GM12878 (cell line): ENCODE measurements around the gene NDUFS6.

Experiments used
- BRCA1 ChIP-seq: IDR thresholded peaks from 2 replicates; pipeline ENCODE4 v1.6.1; 2011; ENCODE audit warnings: low read depth, low read length, improper control_type of control experiment
- CBX3 ChIP-seq: fragments of 200-600 bp; sonication (generic); IDR thresholded peaks from 2 replicates; pipeline ENCODE4 v1.6.1; 2016; ENCODE audit warnings: low read depth, borderline replicate concordance
- CHD2 ChIP-seq: IDR thresholded peaks from 2 replicates; pipeline ENCODE4 v1.6.1; 2011; ENCODE audit warnings: low read depth, low read length, improper control_type of control experiment, borderline replicate concordance
- CTCF ChIP-seq, 3 experiments: IDR thresholded peaks in 2 of 3; conservative IDR thresholded peaks in 1 of 3; 2 replicates each; pipeline ENCODE4 v1.5.1; 2011; ENCODE audit warnings: low read depth in 3 of 3, low read length in 3 of 3, mild to moderate bottlenecking in 3 of 3, control low read depth in 2 of 3, moderate library complexity in 2 of 3, inconsistent platforms in 1 of 3, mixed read lengths in 1 of 3; ENCODE audit not compliant: control insufficient read depth in 2 of 3, insufficient read depth in 1 of 3; ENCODE audit errors: extremely low read depth in 1 of 3
- EZH2 ChIP-seq: IDR thresholded peaks from 2 replicates; pipeline ENCODE4 v1.6.1; 2012; ENCODE audit warnings: low read depth, mild to moderate bottlenecking, control low read depth, inconsistent platforms, low read length, borderline replicate concordance; ENCODE audit not compliant: control insufficient read depth
- KDM1A ChIP-seq: fragments of 200-600 bp; sonication (generic); IDR thresholded peaks from 2 replicates; pipeline ENCODE4 v1.6.1; 2016; ENCODE audit warnings: borderline replicate concordance
- SIX5 ChIP-seq: IDR thresholded peaks from 2 replicates; pipeline ENCODE4 v1.6.1; 2011; ENCODE audit warnings: mild to moderate bottlenecking, low read depth, low read length, moderate library complexity; ENCODE audit not compliant: severe bottlenecking
- TCF3 ChIP-seq: IDR thresholded peaks from 2 replicates; pipeline ENCODE4 v1.6.1; 2012; ENCODE audit warnings: low read depth, mild to moderate bottlenecking, low read length, borderline replicate concordance; ENCODE audit not compliant: insufficient read depth

DNA sequence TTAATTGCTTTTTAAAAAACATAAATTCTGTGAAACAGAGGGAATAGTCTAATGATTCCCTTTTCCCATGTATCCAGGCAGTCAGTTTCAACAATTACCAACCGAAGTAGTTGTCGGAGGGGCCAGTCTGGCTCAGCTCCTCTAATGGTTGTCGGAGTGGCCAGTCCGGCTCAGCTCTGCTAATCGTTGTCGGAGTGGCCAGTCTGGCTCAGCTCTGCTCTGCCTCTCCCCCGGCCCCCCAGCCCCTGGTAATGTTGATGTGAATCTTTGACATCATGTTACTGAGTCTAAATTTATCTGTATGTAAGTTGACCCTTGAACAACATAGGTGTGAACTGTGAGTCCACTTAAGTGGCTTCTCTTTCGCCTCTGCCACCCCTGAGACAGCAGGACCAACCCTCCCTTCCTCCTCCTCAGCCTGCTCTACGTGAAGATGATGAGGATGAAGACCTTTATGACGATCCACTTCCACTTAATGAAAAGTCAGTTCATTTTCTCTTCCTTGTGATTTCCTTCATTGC lies 9.4 kb downstream of the NDUFS6 start:
- TF ChIP-seq KDM1A (no peak), CTCF (IDR thresholded peaks at IDR 0.05 in 2 of 3, conservative IDR thresholded peaks at IDR 0.05 in 1 of 3; ENCODE audit: control insufficient read depth in 2 of 3, extremely low read depth in 1 of 3, insufficient read depth in 1 of 3, low read depth in 3 of 3, low read length in 3 of 3) (no peak), CHD2 (no peak), SIX5 (no peak), TCF3 (no peak), BRCA1 (no peak), CBX3 (no peak), EZH2 (no peak)
